C4-2B (cell line): Measurements from ENCODE around the gene CCDC160.

Experiments
- CTCF ChIP-seq: fragments of 450-650 bp; conservative IDR thresholded peaks from 2 replicates; pipeline ENCODE4 v1.5.1; 2017; ENCODE audit warnings: mild to moderate bottlenecking
- ZFX ChIP-seq: fragments of 450-650 bp; IDR thresholded peaks from 2 replicates; pipeline ENCODE4 v1.6.1; 2017

DNA sequence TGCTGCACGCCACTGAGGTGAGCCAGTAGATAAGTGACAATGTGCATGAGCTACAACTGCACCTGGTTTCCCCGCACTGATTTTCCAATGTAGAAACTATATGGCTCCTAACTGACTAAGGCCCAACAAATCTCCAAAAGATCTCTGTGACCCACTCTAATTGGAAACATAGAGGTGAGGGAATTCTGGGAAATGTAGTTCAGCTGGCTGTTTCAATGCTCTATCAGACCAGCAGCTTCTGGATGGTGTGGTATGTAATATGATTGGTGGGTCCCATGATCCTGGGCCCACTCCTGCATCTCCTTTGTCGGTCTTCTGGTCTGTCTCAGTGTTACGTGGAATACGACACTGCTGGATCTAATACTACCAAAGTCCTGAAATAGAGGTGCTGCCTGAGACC, 18.6 kb downstream of the CCDC160 start:
- TF ChIP-seq CTCF: no peak
- TF ChIP-seq ZFX: no peak
